ENCODE data around the gene CCDC27.

The CCDC27 gene

DNA sequence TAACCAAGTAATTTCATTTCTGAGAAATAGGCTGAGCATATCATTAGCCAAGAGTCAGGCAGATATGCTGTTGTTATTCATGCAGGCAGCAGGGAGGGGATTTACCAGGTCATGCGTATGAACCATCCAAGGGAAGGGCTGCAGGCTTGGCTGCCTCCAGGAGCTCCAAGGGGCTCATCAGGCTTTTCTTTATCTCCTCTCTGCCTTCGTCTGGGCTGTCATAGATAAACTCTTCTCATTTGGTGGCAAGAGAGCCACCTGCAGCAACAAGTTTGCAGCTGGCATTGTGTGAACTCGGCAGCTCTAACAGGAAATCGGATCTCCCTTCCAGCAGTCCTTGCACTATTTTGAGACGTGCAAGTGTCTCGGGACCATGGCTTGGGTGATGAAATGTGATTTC, 7.5 kb downstream of the CCDC27 start:
- no peak for DNase-seq (ENCODE audit: low read depth)

DNA sequence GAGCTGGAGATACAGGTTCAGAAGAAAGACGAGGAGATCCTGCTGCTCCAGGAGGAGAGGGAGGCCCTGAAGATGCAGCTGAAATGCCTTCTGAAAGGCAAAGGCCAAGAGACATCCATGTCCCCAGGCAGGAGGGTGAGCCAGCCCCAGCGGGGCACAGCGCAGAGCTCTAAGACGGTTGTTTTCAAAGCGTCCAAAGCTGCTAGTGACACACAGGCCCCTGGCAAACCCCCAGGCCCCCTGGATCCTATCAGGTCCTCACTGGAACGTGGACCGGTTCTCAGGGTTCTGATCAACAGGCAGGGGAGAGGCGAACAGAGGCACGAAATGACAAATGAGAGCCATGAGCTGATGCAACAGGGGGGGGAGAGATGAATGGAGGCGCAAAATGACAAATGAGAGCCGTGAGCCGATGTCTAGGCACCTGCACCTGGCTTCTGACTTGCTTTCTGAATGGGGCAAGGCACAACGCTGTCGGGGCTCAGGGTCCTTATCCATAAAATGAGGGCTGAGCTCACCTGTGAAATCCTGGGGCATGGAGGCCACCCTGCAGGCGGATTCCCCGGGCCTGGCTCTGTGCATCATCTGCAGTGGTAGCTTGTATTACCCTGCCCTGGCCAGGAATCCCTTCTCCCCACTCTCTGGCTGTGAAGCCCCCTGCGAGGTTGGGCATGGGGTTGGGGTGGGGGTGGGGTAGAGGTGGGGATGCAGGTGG, 9.2 kb downstream of the CCDC27 start:
- no peak for DNase-seq (ENCODE audit: low read depth)

- no peak for DNase-seq (ENCODE audit: low read depth)
These were observed 10.1 kb downstream of the CCDC27 start for GRCh38 chr1:3762151-3762872.

GRCh38 chr1:3762873-3763228, 10.6 kb downstream of the CCDC27 start:
- no peak for DNase-seq (ENCODE audit: low read depth)

DNA sequence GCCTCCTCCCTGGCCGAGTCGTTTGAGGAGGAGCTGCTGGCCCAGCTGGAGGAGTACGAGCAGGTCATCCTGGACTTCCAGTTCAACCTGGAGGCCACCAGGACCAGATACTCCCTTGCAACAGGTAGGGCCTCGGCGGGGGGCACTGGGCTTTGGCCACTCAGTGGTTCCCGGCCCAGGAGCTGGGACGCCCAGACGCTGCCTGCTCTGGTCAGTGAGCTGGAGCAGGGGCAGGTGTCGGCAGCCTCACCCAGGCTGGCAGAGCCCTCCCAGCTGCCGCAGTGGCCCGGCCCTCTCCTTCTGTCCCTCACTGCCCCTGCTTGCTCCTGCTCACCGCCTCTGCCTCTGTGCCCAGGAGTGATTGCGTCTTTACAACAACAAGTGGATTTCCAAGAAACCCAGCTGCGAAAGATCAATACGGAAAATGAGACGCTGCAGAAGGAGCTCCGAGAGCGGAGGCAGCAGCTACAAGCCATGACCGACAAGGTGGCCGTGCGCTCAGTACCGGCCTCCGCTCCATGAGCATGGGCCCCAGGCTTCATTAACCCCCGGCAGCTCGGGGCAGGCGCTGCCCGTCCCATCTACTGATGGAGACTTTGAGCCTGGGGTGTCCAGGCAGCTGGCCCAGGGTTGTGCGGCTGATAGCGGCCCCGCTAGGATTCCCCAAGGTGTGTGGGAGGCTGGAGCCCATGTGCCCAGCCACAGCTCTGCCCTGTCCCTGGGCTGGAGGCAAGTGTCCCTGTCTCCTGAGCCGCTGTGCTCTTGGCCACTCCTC, 11.3 kb downstream of the CCDC27 start:
- no peak for DNase-seq (ENCODE audit: low read depth)

DNA sequence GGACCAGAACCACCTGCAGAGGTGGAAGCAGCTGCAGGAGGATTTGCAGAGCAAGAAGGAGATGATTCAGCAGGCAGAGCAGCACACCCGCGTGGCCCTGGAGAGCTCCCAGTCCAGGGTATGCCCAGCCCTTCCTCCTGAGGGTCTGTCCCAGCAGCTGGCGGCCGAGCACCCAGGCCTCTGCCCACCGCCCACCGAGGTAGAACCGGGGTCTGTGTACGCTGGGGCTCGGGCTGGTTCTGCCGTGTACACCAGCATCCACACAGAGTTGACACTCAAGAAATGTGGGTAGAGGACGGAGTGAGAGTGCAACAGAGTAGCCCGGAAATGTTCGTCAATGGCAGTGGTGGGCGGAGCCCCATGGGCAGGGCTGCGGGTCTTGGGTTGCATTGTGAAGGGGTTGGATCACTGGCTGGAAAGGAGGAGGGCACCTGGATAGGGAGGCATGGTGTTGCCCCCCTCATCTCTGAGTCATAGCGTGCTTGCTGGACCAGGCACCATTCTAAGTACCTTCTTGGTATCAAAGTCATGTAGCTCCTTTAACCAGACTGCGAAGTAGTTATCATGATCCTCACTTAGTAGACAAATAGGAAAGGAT, 15.2 kb downstream of the CCDC27 start:
- DNase-seq (ENCODE audit: low read depth), result no peak

DNA sequence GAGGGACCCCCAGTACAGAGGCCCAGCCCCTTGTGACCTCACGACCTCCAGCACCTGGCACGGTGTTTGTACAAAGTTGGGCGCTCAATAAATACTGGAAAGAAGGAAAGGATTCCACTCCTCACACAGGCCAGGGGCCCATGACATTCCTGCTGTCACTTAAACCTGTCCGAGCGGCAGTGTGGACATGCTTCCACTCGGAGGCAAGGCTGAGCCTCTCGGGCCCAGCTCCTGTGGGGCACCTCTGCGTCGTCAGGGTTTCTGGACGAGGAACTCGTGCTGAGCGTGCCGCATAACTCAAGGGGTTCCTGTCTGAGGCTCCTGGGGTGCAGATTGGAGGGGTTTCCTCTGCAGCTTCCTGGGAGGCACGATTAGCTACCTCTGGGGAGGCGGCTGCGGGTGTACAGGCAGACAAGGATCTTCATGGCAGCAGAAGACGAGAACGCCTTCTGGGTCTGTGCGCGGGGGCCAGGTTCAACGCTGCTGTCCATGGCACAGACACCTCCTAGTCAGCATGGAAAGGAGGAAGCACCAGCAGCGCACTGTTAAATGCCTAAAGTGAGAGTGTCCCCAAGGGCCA, 16.7 kb downstream of the CCDC27 start:
- no peak for DNase-seq (ENCODE audit: low read depth)

- no peak for DNase-seq (ENCODE audit: low read depth)
These were observed 18.0 kb downstream of the CCDC27 start for GRCh38 chr1:3770047-3770765.

GRCh38 chr1:3771108-3772026, 19.1 kb downstream of the CCDC27 start:
- DNase-seq (ENCODE audit: low read depth), result no peak

DNA sequence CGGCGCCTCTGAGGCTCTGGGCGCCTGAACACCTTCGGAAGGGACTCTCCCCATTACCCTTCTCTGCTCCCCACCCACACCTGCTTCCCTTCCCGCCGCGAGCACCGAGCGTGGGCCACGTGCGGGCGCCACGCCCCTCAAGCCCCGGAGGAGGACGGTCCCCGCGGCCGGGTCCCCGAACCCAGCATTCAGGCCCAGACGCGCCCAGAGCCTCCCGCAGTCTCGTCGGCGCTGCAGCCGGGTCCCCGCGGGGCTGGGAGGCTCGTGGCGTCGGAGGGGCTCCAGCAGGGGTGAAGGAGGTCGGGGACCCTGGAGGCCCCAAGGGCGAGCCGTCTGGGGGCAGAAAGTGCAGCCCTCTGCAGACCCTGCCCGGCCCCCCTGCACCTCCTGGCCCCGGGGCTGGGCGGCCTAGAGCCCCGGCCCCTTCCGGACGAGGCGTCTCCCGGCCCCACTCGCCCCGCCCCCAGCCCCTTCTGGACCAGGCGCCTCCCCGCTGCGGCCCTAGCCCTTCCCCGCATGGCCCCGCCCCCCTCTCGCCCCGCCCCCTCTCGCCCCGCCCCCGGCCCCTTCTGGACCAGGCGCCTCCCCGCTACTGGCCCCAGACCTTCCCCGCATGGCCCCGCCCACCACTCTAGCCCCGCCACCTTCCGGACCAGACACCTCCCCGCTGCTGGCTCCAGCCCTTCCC, 19.9 kb downstream of the CCDC27 start:
- no peak for DNase-seq (ENCODE audit: low read depth)

- DNase-seq (ENCODE audit: low read depth), result no peak
These were observed 20.7 kb downstream of the CCDC27 start, which contains the start of gene SMIM1 for GRCh38 chr1:3772715-3773571. TSS of gene SMIM1 (plus strand) at chr1:3772749. CDS start at chr1:3775374, 2,625 bp downstream.

GRCh38 chr1:3773572-3774275, 21.5 kb downstream of the CCDC27 start:
- DNase-seq (ENCODE audit: low read depth), result no peak

DNA sequence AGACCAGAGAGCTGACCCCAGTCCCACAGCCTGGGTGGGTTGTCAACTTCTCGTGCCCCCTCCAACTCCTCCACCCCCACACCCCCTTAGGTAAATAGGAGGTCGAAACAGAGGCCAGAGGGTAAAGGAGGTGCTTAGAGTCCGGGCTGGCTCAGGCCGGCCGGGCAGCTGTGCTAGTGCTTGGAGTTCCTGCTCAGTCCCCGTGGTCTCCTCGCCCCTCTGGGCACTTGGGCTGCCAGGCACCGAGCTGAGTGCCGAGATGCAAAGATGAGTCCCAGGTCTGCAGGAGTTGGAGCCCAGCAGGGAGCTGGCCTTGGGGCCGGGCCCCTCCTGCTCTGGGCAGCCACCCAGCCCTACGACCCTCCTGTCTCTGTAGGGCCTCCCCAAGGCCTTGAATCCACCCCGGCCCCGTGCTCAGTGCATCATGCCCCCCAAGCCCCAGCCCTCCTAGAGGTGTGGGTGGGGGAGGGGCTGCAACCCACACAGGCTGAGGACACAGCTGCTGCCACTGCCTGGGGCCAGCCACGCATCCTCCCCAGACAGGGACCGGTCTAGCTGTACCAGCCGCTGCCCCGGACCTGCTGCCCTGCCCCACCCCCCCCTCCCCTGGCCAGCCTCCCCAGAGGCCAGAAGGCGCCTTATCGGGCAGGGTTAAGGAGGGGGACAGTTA, 22.2 kb downstream of the CCDC27 start:
- no peak for DNase-seq (ENCODE audit: low read depth)

DNA sequence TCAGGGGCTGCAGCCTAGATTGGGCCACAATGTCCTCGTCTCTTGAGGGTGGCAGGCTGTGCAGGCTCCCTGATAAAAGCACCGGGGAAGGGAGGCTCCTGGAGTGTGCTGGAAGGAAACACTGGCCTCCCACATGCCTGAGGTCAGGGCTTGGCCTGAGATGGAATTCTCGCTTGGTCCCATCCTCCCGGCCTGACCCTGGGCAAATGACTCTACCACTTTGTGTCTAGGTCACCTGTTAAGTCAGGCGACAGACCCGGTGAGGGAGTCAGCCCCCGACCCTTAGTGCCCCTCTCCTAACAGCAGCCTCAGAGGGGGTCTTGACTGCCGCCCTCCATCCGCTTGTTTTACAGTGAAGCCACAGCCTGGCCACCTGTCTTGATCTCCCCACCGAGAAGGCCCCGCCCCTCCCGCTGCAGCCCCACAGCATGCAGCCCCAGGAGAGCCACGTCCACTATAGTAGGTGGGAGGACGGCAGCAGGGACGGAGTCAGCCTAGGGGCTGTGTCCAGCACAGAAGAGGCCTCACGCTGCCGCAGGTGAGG, 22.8 kb downstream of the CCDC27 start:
- DNase-seq (ENCODE audit: low read depth), result no peak

GRCh38 chr1:3775490-3776230, 23.4 kb downstream of the CCDC27 start:
- DNase-seq (ENCODE audit: low read depth), result no peak

- DNase-seq (ENCODE audit: low read depth), result no peak
These were observed 24.1 kb downstream of the CCDC27 start for GRCh38 chr1:3776231-3776961.
